ENCODE results near the gene SETD6. TPM values are rescaled to one million over a fixed set of nuclear protein-coding genes. Genes with fewer than 3 reads are reported as not detected.
A peak's percentile ranks its signal among the peaks of the same experiment; 100 is the strongest.

Gene SETD6
- total and polyA plus RNA-seq, 2 donors (not counting 1 experiment from before 2014, with no cell fraction given) = 7.2 to 7.9 TPM

GRCh38 chr16:58494981-58495520 lies 20.3 kb upstream of the SETD6 start:
- Histone ChIP-seq H3K27me3 (ENCODE audit: control insufficient read depth, insufficient read depth, low read length) (no peaks in the 10 kb centered on the region), H3K9me3 (ENCODE audit: control insufficient read depth, insufficient read depth, low read depth, low read length) (no peaks in the 10 kb centered on the region), H3K27ac (ENCODE audit: insufficient read depth, low read length) (peak overlapping the region; percentile 96), H3K4me2 (ENCODE audit: extremely low read depth, insufficient read depth, low read length) (peak overlapping the region; percentile 97), H2AFZ (ENCODE audit: low read length) (peak overlapping the region; percentile 98), H3K4me3 (replicated peaks in 1 of 4; ENCODE audit: control extremely low read depth in 1 of 4, insufficient read depth in 1 of 4, low read depth in 3 of 4, low read length in 4 of 4) (peak overlapping the region in 3 of 4 experiments; percentile 6 to 42 (median 41)), H3K9ac (ENCODE audit: insufficient read depth, low read length) (peak overlapping the region; percentile 82), H3K4me1 (ENCODE audit: control insufficient read depth, extremely low read depth, insufficient read depth, low read length) (peaks cover 8% of the 10 kb centered on the region), H3K79me2 (ENCODE audit: control insufficient read depth, insufficient read depth, low read length) (no peaks in the 10 kb centered on the region), H4K20me1 (ENCODE audit: control insufficient read depth, extremely low read depth, insufficient read depth, low read length) (no peaks in the 10 kb centered on the region), H3K36me3 (ENCODE audit: control insufficient read depth, insufficient read depth, low read length) (no peaks in the 10 kb centered on the region)
- no peak for TF ChIP-seq EZH2 (IDR thresholded peaks at IDR 0.05; ENCODE audit: low read length, missing control alignments)
- TF ChIP-seq CTCF (conservative IDR thresholded peaks at IDR 0.05 in 1 of 2, IDR thresholded peaks at IDR 0.05 in 1 of 2; ENCODE audit: low read depth in 1 of 2, low read length in 2 of 2) = peak; percentile 68 to 71
- DNase-seq (ENCODE audit: low read depth in 2 of 2) = peak; percentile 97

- peak overlapping the region; percentile 97 for H3K4me2 ChIP-seq (ENCODE audit: extremely low read depth, insufficient read depth, low read length)
- H4K20me1 ChIP-seq (ENCODE audit: control insufficient read depth, extremely low read depth, insufficient read depth, low read length) = no peaks in the 10 kb centered on the region
- no peaks in the 10 kb centered on the region for H3K27me3 ChIP-seq (ENCODE audit: control insufficient read depth, insufficient read depth, low read length)
- no peak for TF ChIP-seq CTCF (conservative IDR thresholded peaks at IDR 0.05 in 1 of 2, IDR thresholded peaks at IDR 0.05 in 1 of 2; ENCODE audit: low read depth in 1 of 2, low read length in 2 of 2)
- no peak for TF ChIP-seq EZH2 (IDR thresholded peaks at IDR 0.05; ENCODE audit: low read length, missing control alignments)
- H3K4me1 ChIP-seq (ENCODE audit: control insufficient read depth, extremely low read depth, insufficient read depth, low read length) = peaks cover 8% of the 10 kb centered on the region
- H3K27ac ChIP-seq (ENCODE audit: insufficient read depth, low read length) = peak overlapping the region; percentile 96
- H3K79me2 ChIP-seq (ENCODE audit: control insufficient read depth, insufficient read depth, low read length) = no peaks in the 10 kb centered on the region
- peak overlapping the region; percentile 82 for H3K9ac ChIP-seq (ENCODE audit: insufficient read depth, low read length)
- DNase-seq (ENCODE audit: low read depth in 2 of 2) = no peak
- H3K36me3 ChIP-seq (ENCODE audit: control insufficient read depth, insufficient read depth, low read length) = no peaks in the 10 kb centered on the region
- H3K4me3 ChIP-seq (replicated peaks in 1 of 4; ENCODE audit: control extremely low read depth in 1 of 4, insufficient read depth in 1 of 4, low read depth in 3 of 4, low read length in 4 of 4) = peak overlapping the region in 3 of 4 experiments; percentile 6 to 42 (median 41)
- no peaks in the 10 kb centered on the region for H3K9me3 ChIP-seq (ENCODE audit: control insufficient read depth, insufficient read depth, low read depth, low read length)
- H2AFZ ChIP-seq (ENCODE audit: low read length) = peak overlapping the region; percentile 98
Measured at GRCh38 chr16:58495521-58496331, 19.6 kb upstream of the SETD6 start.

GRCh38 chr16:58497468-58497867 lies 17.8 kb upstream of the SETD6 start:
- TF ChIP-seq CTCF (conservative IDR thresholded peaks at IDR 0.05 in 1 of 2, IDR thresholded peaks at IDR 0.05 in 1 of 2; ENCODE audit: low read depth in 1 of 2, low read length in 2 of 2) (no peak), EZH2 (IDR thresholded peaks at IDR 0.05; ENCODE audit: low read length, missing control alignments) (no peak)
- no peak for DNase-seq (ENCODE audit: low read depth in 2 of 2)
- Histone ChIP-seq H3K4me3 (replicated peaks in 1 of 4; ENCODE audit: control extremely low read depth in 1 of 4, insufficient read depth in 1 of 4, low read depth in 3 of 4, low read length in 4 of 4) (no peak overlapping the region), H3K27me3 (ENCODE audit: control insufficient read depth, insufficient read depth, low read length) (peaks cover 7% of the 10 kb centered on the region), H3K79me2 (ENCODE audit: control insufficient read depth, insufficient read depth, low read length) (no peaks in the 10 kb centered on the region), H3K27ac (ENCODE audit: insufficient read depth, low read length) (no peak overlapping the region), H4K20me1 (ENCODE audit: control insufficient read depth, extremely low read depth, insufficient read depth, low read length) (no peaks in the 10 kb centered on the region), H3K4me1 (ENCODE audit: control insufficient read depth, extremely low read depth, insufficient read depth, low read length) (peaks cover 8% of the 10 kb centered on the region), H3K9me3 (ENCODE audit: control insufficient read depth, insufficient read depth, low read depth, low read length) (no peaks in the 10 kb centered on the region), H3K9ac (ENCODE audit: insufficient read depth, low read length) (no peak overlapping the region), H3K36me3 (ENCODE audit: control insufficient read depth, insufficient read depth, low read length) (no peaks in the 10 kb centered on the region), H3K4me2 (ENCODE audit: extremely low read depth, insufficient read depth, low read length) (no peak overlapping the region), H2AFZ (ENCODE audit: low read length) (no peak overlapping the region)
